GM19455 (cell line): ENCODE measurements around the gene MS4A4E.
"Not testable (repeated sequence)": the region's sequence is repeated elsewhere in the genome, so short reads cannot be mapped to it uniquely, and the experiment has no call there.

Experiments
- ATAC-seq: cut with Tn5 transposase; IDR thresholded peaks from one replicate; pipeline ENCODE4 v1.9.1; 2021; ENCODE audit not compliant: unreplicated experiment

MS4A4E gene

GRCh38 chr11:60182541-60183330 lies 60.2 kb downstream of the MS4A4E start, which contains the start of gene MS4A6A:
MS4A6A (minus strand) TSS chr11:60183083; CDS start chr11:60181727, 1,356 bp downstream.
- ATAC-seq, result no peak

GRCh38 chr11:60175860-60176275 lies 67.1 kb downstream of the MS4A4E start:
- ATAC-seq, result no peak

- no peak for ATAC-seq
These were observed 70.9 kb downstream of the MS4A4E start for GRCh38 chr11:60172011-60172410.

DNA sequence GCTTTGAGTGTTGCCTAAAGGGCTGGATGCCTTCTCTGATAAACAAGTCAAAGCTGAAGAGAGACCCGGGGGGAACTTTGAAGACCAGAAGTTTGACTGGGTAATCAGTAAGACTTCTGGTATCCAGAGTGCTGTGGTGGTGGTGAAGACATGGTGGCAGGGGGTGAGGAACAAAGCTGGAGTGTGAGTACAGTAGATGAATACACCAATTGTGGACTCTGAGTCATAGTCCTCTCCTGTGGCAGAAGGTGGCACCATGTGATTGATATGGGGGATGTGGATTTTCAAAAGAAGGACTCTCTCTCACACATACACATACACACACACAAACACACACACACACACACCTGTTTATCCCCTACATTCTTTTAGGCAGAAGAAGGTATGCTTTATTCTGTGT lies 72.4 kb downstream of the MS4A4E start:
- ATAC-seq, result no peak

DNA sequence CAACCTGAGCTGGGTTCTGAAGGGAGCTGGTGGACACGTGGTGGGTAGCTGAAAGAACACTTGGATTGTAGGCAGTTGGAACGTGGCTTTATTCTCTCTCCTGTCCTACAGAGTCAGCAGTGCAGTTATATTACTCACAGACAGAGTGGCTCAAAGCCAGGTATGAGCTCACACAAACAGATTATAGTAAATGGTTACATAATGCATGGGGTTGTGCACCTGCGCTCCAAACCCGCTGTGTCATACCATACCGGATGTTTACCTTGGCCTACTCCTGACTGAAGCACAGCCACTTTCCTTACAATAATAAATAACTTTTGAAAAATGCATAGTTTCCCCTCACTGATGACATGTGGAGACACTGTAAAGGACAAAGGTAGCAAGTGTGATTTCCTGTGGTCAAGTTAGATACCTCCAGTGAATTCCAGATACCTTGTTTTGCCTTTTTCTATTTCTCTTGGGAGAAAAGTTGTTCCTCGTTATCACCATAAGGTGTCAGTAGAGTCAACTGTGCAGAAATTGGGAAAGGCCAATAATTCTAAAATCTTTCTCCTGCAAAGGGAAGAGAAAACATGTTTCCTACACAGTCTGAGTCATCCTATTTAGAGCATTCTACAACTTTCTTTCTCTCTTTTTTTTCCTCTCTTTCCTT lies 73.5 kb downstream of the MS4A4E start:
- no peak for ATAC-seq

DNA sequence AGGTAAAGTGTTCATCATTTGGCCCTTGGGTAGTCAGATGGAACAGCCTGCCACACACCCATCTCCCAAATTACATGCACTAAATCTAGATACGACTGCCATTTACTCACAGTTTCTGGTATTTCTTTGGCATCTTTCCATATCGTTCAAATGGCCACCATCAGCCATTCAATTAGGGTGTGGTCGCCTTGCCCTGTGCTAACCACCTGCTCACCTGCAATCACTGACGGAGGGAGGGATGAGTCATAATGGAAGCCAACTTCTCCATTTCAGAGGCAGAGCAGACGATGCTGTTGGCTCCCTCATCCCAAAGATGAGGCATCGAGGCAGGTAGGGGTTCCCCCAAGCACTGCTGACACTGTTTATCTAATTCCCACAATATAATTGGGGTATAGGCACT lies 74.6 kb downstream of the MS4A4E start:
- ATAC-seq, result no peak

DNA sequence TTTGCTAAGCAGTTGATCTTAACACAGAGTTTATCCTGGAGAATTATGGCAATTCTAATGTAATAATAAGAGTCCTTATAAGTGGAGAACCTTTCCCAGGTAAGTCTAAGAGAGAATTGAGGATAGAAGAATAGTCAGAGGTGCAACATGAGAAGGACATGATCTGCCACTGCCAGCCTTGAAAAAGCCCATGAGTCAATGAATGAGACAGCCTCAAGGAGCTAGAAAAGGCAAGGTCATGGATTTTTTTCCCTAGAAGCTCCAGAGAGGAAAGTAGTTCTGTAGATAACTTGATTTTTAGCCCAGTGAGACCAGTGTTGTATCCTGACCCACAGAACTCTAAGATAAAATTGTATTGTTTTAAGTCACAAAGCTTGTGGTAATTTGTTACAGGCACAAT lies 77.0 kb downstream of the MS4A4E start:
- no peak for ATAC-seq

- no peak for ATAC-seq
These were observed 77.4 kb downstream of the MS4A4E start for GRCh38 chr11:60165538-60165937.

DNA sequence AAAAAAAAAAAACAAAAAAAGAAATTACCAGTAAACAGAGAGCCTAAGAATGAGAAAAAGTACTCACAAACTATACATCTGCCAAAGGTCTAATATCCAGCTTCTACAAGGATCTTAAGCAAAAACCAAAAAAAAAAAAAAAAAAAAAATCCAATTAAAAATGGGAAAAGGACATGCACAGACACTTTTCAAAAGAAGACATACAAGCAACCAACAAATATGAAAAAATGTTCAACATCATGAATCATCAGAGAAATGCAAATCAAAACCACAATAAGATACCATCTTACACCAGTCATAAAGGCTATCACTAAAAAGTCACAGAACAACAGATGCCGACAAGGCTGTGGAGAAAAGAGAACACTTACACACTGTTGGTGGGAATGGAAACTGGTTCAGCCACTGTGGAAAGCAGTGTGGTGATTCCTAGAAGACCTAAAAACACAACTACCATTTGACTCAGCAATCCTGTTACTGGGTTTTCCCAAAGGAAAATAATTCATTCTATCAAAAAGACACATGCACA lies 78.3 kb downstream of the MS4A4E start:
- no peak for ATAC-seq

DNA sequence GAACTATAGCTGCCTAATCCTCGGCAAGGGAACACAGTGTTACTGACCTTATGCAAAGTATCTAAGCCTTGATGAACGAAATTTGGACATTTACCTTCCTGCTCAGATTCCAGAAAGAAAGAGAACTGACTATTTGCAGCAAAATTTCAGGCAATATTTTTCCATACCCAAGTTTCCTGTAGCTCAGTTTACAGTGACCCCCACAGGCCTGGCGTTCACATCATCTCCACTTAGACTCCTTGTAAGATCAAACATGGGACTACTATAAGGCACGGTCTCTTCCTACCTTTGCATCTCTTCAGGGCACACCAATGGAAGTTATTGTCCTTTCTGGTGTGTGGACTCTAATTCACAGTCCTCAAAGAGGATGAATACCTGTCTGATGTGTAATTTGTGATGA lies 81.2 kb downstream of the MS4A4E start:
- no peak for ATAC-seq

DNA sequence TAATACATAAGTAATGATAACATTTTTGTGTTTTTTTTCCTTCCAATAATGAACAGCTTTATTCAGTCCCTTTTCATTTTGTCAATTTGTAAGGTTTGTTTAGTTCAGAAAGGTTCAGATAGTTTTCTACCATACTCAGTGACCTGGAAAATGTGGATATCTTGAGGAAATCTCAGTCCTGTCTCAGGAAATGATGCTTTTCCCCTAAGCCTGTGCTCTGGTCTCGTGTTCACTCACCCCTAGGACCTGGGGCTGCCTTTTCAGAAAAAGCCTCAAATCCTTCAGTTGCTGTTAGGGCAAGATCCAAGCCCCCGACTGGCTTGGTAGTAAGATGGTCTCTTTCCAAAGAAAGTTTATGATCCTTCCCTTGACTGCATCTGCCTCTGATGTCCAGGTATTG lies 81.8 kb downstream of the MS4A4E start:
- ATAC-seq, result no peak

GRCh38 chr11:60159868-60160267 lies 83.1 kb downstream of the MS4A4E start:
- no peak for ATAC-seq

- ATAC-seq, result no peak
These were observed 83.7 kb downstream of the MS4A4E start for GRCh38 chr11:60159284-60159683.

- ATAC-seq, result no peak
These were observed 84.3 kb downstream of the MS4A4E start for GRCh38 chr11:60158636-60159035.

DNA sequence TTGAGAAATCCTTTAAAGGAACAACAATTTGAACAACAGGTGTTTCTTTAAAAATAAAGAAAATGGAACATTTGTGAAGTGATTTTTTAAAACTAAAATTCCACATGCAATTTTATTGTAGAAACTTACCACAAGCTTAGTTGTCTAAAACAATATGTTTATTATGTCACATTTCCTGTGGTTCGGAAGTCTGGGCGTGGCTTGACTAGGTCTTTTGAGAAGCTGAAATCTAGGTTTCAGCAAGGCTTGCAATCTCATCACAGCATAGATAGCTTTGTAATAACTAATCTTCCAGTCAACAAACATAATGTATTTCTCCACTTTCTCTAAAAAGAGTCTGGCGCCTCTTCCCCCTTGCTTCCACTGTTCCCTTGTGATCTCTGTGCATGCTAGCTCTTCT lies 87.0 kb downstream of the MS4A4E start:
- ATAC-seq, result no peak

GRCh38 chr11:60152727-60153126 lies 90.2 kb downstream of the MS4A4E start:
- not testable (repeated sequence) for ATAC-seq

- ATAC-seq, result no peak
These were observed 92.7 kb downstream of the MS4A4E start for GRCh38 chr11:60150279-60150678.
